Measurements from ENCODE around the gene CASP3. TPM values are rescaled to one million over a fixed set of nuclear protein-coding genes. Genes with fewer than 3 reads are reported as not detected.

The CASP3 gene
- total and polyA plus RNA-seq, 7 donors = 13.8 to 49.7 (median 20.9) TPM

GRCh38 chr4:184645904-184646610 lies 3.2 kb downstream of the CASP3 start:
- WGBS, 3 donors = 48 to 67% (median 61%) methylated on average over 6 of the region's 6 CpGs
- no peak for DNase-seq
- H3K27ac ChIP-seq = peak overlapping the region; percentile 99
- intact Hi-C loops (cut with DNase I) = loop anchor here (5.0 to 10.0 kb wide), 6 partner anchors 86 to 381 kb away; partner anchors contain the start of genes ACSL1 (in 2 of the 2), CENPU (in 1 of the 2) and IRF2 (in 1 of the 2)
- ATAC-seq = no peak
- no peaks in the 10 kb centered on the region for H3K9me3 ChIP-seq
- H3K4me1 ChIP-seq = peaks cover 51% of the 10 kb centered on the region
- H3K4me3 ChIP-seq = peak overlapping the region; percentile 91
- peaks cover 0 to 37% of the 10 kb centered on the region in 2 donors for H3K36me3 ChIP-seq (ENCODE audit: insufficient read depth in 1 of 2, low read depth in 1 of 2)
- H3K27me3 ChIP-seq (ENCODE audit: insufficient read depth in 3 of 3, low read length in 2 of 3) = no peaks in the 10 kb centered on the region
- no peak for TF ChIP-seq CTCF (IDR thresholded peaks at IDR 0.05)

- Histone ChIP-seq H3K27ac (peak overlapping the region; percentile 99), H3K9me3 (no peaks in the 10 kb centered on the region), H3K4me3 (no peak overlapping the region), H3K4me1 (peaks cover 57% of the 10 kb centered on the region), H3K27me3 (ENCODE audit: insufficient read depth in 3 of 3, low read length in 2 of 3) (no peaks in the 10 kb centered on the region), H3K36me3 (ENCODE audit: insufficient read depth in 1 of 2, low read depth in 1 of 2) (peaks cover 0 to 41% of the 10 kb centered on the region in 2 donors)
- no peak for TF ChIP-seq CTCF (IDR thresholded peaks at IDR 0.05)
- DNase-seq (no peak), ATAC-seq (no peak)
- intact Hi-C loops (cut with DNase I) = loop anchor here (5.0 to 10.0 kb wide), 6 partner anchors 88 to 380 kb away; partner anchors contain the start of genes ACSL1 (in 2 of the 2), CENPU (in 1 of the 2) and IRF2 (in 1 of the 2)
- WGBS, 3 donors = 81 to 86% (median 86%) methylated on average over 9 of the region's 9 CpGs
Measured at GRCh38 chr4:184644553-184645307, 4.5 kb downstream of the CASP3 start.

GRCh38 chr4:184643731-184644130 lies 5.5 kb downstream of the CASP3 start:
- 76 to 89% (median 77%) methylated on average over 1 of the region's 1 CpG for WGBS, 3 donors
- TF ChIP-seq CTCF (IDR thresholded peaks at IDR 0.05) = no peak
- Histone ChIP-seq H3K36me3 (ENCODE audit: insufficient read depth in 1 of 2, low read depth in 1 of 2) (peaks cover 0 to 41% of the 10 kb centered on the region in 2 donors), H3K4me1 (peaks cover 62% of the 10 kb centered on the region), H3K27ac (peak overlapping the region; percentile 99), H3K27me3 (ENCODE audit: insufficient read depth in 3 of 3, low read length in 2 of 3) (no peaks in the 10 kb centered on the region), H3K9me3 (no peaks in the 10 kb centered on the region), H3K4me3 (no peak overlapping the region)
- intact Hi-C loops (cut with DNase I) = loop anchor here (10.0 kb wide), 3 partner anchors 169 to 379 kb away; partner anchors contain the start of genes ACSL1 (in 1 of the 2) and IRF2 (in 1 of the 2)
- no peak for ATAC-seq
- no peak for DNase-seq

- 97% methylated on average over 5 of the region's 5 CpGs for WGBS, 3 donors
- intact Hi-C loops (cut with DNase I) = loop anchor here (10.0 kb wide), 3 partner anchors 167 to 377 kb away; partner anchors contain the start of genes ACSL1 (in 1 of the 2) and IRF2 (in 1 of the 2)
- peaks cover 45% of the 10 kb centered on the region for H3K4me1 ChIP-seq
Measured at GRCh38 chr4:184641451-184641850, 7.8 kb downstream of the CASP3 start.

More at GRCh38 chr4:184641451-184641850, 7.8 kb downstream of the CASP3 start:
- H3K27me3 ChIP-seq (ENCODE audit: insufficient read depth in 3 of 3, low read length in 2 of 3) = no peaks in the 10 kb centered on the region
- H3K36me3 ChIP-seq (ENCODE audit: insufficient read depth in 1 of 2, low read depth in 1 of 2) = peaks cover 5 to 49% of the 10 kb centered on the region in 2 donors
- no peak for TF ChIP-seq CTCF (IDR thresholded peaks at IDR 0.05)
- no peaks in the 10 kb centered on the region for H3K9me3 ChIP-seq
- H3K4me3 ChIP-seq = no peak overlapping the region
- no peak overlapping the region for H3K27ac ChIP-seq
- ATAC-seq (no peak), DNase-seq (no peak)
